NT2/D1 (cell line): ENCODE measurements around the gene MUC2.

ENCODE experiments used
- DNase-seq: peaks from one replicate; pipeline ENCODE4 v3.0.0-alpha.2; 2011; ENCODE audit warnings: low read depth, low spot score
- H3K27me3 ChIP-seq: 2 replicates; pipeline ENCODE4 v1.6.0; 2011; ENCODE audit warnings: mild to moderate bottlenecking; ENCODE audit not compliant: insufficient read length, insufficient read depth
- H3K36me3 ChIP-seq: 2 replicates; pipeline ENCODE4 v1.6.1; 2011; ENCODE audit warnings: mild to moderate bottlenecking, low read length, mixed read lengths; ENCODE audit not compliant: insufficient read depth, insufficient read length
- H3K4me1 ChIP-seq: 2 replicates; pipeline ENCODE4 v1.5.1; 2011; ENCODE audit not compliant: insufficient read depth, insufficient read length
- H3K4me3 ChIP-seq: 2 replicates; pipeline ENCODE4 v1.5.1; 2011; ENCODE audit warnings: low read depth; ENCODE audit not compliant: insufficient read length
- H3K9ac ChIP-seq: 2 replicates; pipeline ENCODE4 v1.6.0; 2011; ENCODE audit warnings: low read depth; ENCODE audit not compliant: insufficient read length
- H3K9me3 ChIP-seq: 2 replicates; pipeline ENCODE4 v1.5.1; 2011; ENCODE audit warnings: mild to moderate bottlenecking, low read length; ENCODE audit not compliant: insufficient read depth
- SUZ12 ChIP-seq: IDR thresholded peaks from 2 replicates; pipeline ENCODE4 v1.6.1; 2011; ENCODE audit not compliant: insufficient read length, insufficient read depth; ENCODE audit errors: extremely low read depth
- YY1 ChIP-seq: IDR thresholded peaks from 2 replicates; pipeline ENCODE4 v1.6.1; 2011; ENCODE audit not compliant: insufficient read length, insufficient read depth
- ZNF274 ChIP-seq: IDR thresholded peaks from 2 replicates; pipeline ENCODE4 v1.6.1; 2011; ENCODE audit warnings: mild to moderate bottlenecking, low read depth, low read length

Gene MUC2

GRCh38 chr11:1049431-1049891 is 25.2 kb upstream of the MUC2 start:
- DNase-seq = no peak
- Histone ChIP-seq H3K9me3 (no peaks in the 10 kb centered on the region), H3K4me1 (peaks cover 23% of the 10 kb centered on the region), H3K36me3 (no peaks in the 10 kb centered on the region), H3K27me3 (no peaks in the 10 kb centered on the region), H3K9ac (no peak overlapping the region), H3K4me3 (no peak overlapping the region)
- TF ChIP-seq ZNF274 (no peak), SUZ12 (no peak), YY1 (no peak)

DNA sequence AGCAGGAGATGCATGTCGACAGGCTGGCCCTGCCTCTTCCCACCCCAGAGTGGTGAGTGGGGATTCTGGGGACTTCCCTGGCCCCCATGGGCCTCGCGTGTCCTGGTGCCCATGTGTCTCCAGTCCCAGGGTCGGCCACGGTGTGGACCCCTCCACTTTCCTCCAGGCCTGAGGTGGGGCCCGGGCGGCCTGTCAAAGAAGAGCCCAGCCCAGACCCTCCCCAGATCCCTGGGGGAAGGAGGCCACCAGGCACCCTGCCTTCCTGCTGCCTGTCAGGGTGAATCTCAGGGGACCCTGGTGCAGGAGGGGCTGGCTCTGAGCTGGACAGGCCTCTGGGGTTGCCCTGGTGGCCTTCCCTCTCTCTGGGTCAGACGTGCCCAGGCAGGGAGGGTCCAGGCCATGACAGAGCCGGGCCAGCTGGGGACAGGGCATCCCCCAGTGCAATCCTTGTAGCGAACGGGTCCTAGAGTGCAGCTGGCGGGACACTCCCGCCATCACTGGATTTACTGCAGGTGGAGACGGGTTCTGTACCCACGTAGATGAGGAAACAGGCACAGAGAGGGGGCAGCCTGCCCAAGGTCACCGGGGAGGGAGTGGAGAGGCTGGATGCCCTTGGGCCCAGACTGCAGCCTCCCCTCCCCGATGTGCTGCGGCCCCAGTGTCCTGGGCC is 24.6 kb upstream of the MUC2 start:
- Histone ChIP-seq H3K27me3 (no peaks in the 10 kb centered on the region), H3K9me3 (no peaks in the 10 kb centered on the region), H3K4me3 (no peak overlapping the region), H3K4me1 (peaks cover 26% of the 10 kb centered on the region), H3K9ac (peak overlapping the region; percentile 21), H3K36me3 (no peaks in the 10 kb centered on the region)
- TF ChIP-seq ZNF274 (no peak), YY1 (no peak), SUZ12 (no peak)
- no peak for DNase-seq

- peak; percentile 27 for DNase-seq
- H3K9me3 ChIP-seq = no peaks in the 10 kb centered on the region
- no peaks in the 10 kb centered on the region for H3K36me3 ChIP-seq
- no peaks in the 10 kb centered on the region for H3K27me3 ChIP-seq
- peaks cover 26% of the 10 kb centered on the region for H3K4me1 ChIP-seq
- H3K4me3 ChIP-seq = no peak overlapping the region
- peak overlapping the region; percentile 21 for H3K9ac ChIP-seq
- TF ChIP-seq YY1 (no peak), SUZ12 (no peak), ZNF274 (no peak)
Observed at GRCh38 chr11:1050581-1051355, 23.9 kb upstream of the MUC2 start.

DNA sequence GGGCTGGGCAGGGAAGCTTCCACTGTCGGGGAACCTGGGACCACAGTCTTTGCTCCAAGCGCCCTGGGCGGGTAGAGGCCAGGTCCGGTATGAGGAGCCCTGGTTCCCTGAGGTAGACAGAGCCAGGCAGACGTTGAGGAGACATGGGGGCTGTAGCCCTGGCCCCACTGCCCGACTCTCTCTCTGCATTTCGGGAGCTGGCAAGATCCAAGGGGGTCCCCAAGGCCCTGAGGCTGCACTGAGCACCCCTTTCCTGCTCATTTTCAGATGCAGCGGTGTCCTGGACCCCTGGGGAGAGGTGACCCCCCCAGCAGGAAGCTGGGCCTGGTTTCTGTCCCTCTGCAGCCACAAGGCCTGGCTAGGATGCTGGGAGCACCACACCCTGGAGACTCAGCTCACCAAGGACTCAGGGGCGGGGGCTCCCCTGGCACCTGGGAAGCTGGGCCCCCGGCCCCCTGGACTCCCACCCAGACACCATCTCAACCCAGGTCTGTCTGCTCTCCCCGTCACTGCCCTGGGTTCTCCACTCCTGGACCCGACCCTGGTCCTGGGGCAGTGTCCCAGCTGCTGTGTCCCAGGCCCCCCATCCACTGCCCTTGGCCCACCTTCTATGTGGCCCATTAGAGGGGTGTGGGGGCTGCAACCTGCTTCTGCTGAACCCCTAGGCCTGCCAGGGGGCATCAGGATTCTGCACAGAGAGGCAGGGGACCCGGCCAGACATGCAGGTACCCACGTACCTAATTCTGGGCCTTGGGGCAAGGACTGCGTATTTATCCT is 23.1 kb upstream of the MUC2 start:
- H3K36me3 ChIP-seq = no peaks in the 10 kb centered on the region
- DNase-seq = no peak
- H3K27me3 ChIP-seq = no peaks in the 10 kb centered on the region
- H3K4me3 ChIP-seq = no peak overlapping the region
- no peaks in the 10 kb centered on the region for H3K9me3 ChIP-seq
- no peak for TF ChIP-seq SUZ12
- TF ChIP-seq ZNF274 = no peak
- no peak for TF ChIP-seq YY1
- H3K9ac ChIP-seq = peak overlapping the region; percentile 56
- peaks cover 30% of the 10 kb centered on the region for H3K4me1 ChIP-seq

- H3K9ac ChIP-seq = peak overlapping the region; percentile 56
- H3K4me3 ChIP-seq = no peak overlapping the region
- no peak for DNase-seq
- no peaks in the 10 kb centered on the region for H3K9me3 ChIP-seq
- peaks cover 30% of the 10 kb centered on the region for H3K4me1 ChIP-seq
- TF ChIP-seq SUZ12 (no peak), ZNF274 (no peak), YY1 (no peak)
- no peaks in the 10 kb centered on the region for H3K36me3 ChIP-seq
- no peaks in the 10 kb centered on the region for H3K27me3 ChIP-seq
Observed at GRCh38 chr11:1052133-1053011, 22.3 kb upstream of the MUC2 start.

DNA sequence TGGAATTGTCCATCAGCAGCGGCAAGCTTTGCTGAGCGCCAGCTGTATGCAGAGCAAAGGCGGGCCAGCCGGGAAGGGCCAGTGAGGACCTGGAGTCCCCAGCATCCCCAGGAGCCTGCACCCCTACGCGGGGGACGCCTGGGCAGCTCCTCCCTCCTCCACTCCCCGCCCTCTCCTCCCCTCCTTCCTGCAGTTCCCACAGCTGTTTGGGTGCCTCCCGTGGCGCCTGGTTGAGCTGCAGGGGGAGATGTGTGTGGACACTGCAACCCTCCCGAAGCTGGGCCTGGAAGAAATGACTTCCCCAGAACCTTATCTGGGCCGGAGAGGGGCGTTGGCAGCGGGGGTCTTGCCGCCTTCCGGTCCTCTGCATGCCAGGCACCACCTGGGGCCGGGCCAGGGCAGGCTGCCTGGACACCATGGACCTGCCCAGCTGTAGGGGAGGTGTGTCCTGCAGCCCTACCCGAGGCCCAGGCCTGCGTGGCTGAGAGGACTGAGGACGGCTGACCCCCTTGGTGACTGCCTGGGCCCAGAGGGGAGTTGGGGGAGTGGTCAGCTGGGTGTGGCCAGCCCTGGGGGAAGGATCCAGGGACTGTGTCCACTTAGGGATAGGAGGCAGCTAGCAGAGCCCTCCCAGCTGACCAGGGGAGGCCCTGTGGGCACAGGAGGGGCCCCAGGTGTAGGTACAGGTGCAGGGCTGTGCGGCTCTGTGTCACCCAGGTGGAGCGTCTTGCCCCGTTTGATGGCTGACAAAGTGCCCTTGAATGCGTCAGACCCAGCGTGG is 21.4 kb upstream of the MUC2 start:
- Histone ChIP-seq H3K4me1 (peaks cover 30% of the 10 kb centered on the region), H3K4me3 (no peak overlapping the region), H3K36me3 (no peaks in the 10 kb centered on the region), H3K9ac (peak overlapping the region; percentile 56), H3K9me3 (no peaks in the 10 kb centered on the region), H3K27me3 (no peaks in the 10 kb centered on the region)
- TF ChIP-seq ZNF274 (no peak), SUZ12 (no peak), YY1 (no peak)
- no peak for DNase-seq
